GM19328 (cell line): ENCODE results near the gene ZNF771.

ENCODE experiments used
- ATAC-seq: cut with Tn5 transposase; IDR thresholded peaks from one replicate; pipeline ENCODE4 v1.9.1; 2021; ENCODE audit warnings: mild to moderate bottlenecking, moderate library complexity; ENCODE audit not compliant: unreplicated experiment

Gene ZNF771

DNA sequence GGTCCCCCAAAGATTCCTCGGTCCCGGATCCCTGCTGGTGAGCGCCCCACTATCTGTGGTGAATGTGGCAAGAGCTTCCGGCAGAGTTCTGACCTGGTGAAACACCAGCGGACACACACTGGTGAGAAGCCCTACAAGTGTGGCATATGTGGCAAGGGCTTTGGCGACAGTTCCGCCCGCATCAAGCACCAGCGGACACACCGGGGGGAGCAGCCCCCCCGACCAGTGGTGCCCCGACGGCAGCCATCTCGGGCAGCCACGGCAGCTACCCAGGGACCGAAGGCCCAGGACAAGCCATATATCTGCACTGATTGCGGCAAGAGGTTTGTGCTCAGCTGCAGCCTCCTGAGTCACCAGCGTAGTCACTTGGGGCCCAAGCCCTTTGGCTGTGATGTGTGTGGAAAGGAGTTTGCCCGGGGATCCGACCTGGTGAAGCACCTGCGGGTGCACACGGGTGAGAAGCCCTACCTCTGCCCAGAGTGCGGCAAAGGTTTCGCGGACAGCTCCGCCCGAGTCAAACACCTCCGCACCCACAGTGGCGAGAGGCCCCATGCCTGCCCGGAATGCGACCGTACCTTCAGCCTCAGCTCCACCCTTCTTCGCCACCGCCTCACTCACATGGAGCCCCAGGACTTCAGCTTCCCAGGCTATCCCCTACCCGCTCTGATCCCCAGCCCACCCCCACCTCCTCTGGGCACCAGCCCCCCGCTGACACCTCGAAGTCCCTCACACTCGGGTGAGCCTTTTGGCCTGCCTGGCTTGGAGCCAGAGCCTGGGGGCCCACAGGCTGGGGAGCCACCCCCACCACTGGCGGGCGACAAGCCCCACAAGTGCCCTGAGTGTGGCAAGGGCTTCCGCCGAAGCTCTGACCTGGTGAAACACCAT is 9.4 kb upstream of the ZNF771 start:
- ATAC-seq: no peak

DNA sequence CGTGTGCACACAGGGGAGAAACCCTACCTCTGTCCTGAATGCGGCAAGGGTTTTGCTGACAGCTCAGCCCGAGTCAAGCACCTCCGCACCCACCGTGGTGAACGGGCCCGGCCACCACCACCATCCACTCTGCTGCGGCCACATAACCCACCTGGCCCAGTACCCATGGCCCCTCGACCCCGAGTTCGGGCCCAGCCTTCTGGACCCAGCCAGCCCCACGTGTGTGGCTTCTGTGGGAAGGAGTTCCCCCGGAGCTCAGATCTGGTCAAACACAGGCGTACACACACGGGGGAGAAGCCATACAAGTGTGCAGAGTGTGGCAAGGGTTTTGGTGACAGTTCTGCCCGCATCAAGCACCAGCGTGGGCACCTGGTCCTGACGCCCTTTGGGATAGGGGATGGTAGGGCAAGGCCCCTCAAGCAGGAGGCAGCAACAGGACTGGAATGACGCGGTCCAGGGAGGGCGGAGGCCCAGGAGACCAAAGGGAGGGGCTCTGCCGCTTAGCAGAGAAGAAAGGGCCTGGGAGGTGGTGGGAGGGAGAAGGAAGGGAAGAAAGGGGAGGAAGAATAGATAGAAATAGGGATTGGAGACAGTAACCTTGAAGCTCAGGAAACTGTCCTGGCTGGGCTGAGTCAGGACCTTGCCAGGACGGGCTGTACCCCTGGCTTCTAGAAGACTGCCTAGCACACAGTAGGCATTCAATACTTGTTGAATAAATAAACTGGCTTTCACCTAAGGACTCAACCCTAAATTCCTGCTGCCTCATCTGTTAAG is 8.6 kb upstream of the ZNF771 start:
- ATAC-seq: no peak

GRCh38 chr16:30399435-30400186 is 7.8 kb upstream of the ZNF771 start:
- no peak for ATAC-seq

DNA sequence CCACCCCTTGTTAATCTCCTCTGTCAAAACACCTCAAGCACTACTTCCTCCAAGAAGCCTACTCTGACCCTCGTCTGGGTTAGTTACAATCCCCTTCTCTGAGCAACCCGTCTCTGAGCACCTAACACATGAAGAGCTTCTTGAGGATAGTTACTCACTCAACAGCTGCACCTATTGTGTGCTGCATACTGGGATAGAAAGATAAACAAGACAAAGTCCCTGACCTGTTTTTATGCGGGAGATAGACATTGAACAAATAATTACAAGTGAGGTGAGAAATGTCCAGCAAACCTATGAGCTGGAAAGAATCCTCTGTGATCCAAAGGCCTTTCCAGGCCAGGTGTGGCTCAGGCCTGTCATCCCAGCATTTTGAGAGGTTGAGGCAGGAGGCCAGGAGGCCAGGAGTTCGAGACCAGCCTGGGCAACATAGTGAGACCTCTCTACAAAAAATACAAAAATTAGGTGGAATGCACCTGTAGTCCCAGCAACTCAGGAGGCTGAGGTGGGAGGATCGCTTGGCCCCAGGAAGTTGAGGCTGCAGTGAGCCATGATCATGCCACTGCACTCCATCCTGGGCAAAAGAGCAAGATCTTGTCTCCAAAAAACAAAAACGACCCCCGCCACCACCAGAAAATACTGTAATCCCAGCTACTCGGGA is 5.5 kb upstream of the ZNF771 start:
- no peak for ATAC-seq

DNA sequence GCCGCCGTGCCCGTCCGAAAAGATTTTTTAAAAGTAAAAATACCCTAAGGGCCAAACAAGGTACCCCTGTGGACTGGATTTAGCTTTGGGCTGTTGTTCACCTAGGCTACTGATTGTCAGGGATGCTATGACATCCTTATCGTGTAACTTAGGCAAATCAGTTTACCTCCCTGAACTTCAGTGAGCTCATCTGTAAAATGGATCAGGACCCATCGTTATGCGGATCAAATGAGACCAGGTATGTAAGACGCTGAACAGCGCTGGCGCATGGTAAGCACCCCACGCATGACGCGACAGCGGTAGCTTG is 658 bp upstream of the ZNF771 start:
- ATAC-seq: peak; percentile 10

- no peak for ATAC-seq
These were observed 563 bp downstream of the ZNF771 start for GRCh38 chr16:30407804-30408534.

DNA sequence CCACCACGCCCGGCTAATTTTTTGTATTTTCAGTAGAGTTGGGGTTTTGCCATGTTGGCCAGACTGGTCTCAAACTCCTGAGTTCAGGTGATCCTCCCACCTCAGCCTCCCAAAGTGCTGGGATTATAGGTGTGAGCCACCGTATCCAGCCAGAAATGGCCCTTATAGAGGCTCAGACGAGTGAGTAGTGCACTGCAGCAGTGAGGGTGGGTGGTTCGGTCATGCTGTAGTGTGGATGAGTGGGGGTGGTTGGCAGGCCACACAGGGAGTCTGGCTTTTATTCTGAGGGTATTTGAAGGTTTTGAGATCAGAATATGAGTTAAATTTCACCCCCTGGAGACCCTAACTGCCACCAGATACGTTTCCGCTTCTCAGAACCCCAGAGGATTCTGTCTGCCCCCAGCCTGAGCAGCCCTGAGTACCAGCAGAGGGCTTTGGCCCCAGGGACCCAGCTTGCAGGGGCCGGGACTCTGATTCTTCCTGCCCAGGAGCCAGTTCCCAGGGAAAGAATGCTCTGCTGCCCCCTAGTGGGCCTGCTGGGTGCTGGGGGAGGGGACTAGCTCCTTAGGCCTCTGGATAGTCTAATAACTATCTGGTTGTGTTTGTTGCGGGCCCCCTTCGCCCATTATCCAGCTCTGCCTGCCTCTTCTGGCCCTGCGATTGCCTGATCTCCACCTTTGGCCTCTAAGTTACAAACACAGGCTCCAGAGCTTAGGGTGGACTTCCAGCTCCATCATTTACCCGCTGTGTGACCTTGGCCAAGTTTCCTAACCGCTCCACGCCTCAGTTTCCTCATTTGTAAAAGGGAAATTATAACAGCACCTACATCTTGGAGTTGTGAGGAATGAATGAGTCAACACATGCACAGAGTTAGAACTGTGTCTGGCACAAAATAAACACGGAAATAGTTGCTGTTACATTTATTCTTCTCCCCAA is 2.0 kb downstream of the ZNF771 start:
- ATAC-seq: no peak

DNA sequence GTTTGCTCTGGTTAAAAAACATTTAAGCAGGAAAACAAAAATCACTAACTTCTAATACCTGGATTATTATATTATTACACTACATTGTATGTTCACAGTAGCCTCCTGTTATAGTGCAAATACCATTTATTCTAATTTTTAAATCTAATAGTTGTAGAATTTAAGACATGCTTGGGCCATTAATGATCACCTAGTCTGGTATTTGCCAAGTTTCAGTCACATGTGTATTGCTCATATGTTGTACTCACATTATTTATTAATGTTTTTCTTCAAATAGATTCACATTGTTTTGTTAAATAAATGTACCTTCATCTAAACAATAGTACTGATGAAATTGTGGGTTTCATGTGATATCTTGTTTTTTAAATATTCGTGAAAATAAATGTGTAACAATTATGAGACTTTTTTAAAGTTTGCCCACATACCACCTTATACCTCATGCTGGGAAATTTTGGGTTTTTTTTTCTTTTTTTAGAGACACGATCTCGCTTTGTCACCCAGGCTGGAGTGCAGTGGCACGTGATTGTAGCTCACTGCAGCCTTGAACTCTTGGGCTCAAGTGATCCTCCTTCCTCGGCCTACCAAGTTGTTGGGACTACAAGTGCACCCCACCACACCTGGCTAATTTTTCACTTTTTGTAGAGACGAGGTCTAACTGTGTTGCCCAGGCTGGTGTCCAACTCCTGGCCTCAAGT is 5.9 kb downstream of the ZNF771 start:
- ATAC-seq: no peak

DNA sequence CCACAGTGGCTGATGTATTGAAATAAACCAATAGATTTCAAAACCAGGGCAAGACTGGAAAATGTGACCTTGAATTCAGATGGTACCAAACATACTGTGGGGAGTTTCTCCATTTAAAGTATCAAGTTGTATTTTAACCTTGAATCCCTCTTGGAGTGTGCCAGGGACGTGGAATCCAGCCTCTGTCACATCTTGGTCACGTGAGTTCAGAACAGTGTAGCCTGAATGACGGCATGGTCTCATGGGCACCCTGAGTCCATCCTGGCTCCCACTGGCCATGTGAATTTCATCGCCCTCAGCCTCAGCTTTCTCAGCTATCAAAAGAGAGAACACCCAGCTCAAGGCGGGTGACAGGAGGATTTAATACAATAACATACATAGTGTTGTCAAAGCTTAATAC is 6.8 kb downstream of the ZNF771 start:
- no peak for ATAC-seq

DNA sequence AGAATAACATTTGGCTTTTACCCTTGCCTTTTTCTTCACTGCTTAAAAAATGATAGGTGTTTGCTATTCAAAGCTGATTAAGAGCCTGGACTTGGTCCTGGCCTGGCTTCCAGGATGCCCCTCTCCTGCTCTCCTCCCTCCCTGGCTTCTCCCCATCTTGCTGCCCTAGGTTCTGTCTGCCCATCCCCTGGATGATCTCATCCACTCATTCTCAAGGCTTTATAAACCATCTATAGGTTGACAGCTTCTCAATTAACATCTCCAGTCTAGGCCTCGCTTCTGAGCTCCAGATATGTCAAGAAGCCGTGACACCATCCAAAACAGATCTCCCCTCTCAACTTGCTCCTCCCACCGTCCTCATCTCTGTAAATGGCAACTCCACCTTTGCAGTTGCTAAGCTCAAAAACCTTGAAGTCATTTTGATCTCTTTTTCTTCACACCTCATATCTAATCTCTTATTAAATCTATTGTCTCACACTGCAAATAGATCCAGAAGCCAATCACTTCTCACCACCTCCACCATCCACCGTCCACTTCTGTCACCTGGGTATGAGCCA is 8.7 kb downstream of the ZNF771 start:
- ATAC-seq: no peak

GRCh38 chr16:30416624-30417528 is 9.5 kb downstream of the ZNF771 start:
- ATAC-seq: no peak

- ATAC-seq: peak; percentile 74
These were observed 10.3 kb downstream of the ZNF771 start for GRCh38 chr16:30417529-30418349.

DNA sequence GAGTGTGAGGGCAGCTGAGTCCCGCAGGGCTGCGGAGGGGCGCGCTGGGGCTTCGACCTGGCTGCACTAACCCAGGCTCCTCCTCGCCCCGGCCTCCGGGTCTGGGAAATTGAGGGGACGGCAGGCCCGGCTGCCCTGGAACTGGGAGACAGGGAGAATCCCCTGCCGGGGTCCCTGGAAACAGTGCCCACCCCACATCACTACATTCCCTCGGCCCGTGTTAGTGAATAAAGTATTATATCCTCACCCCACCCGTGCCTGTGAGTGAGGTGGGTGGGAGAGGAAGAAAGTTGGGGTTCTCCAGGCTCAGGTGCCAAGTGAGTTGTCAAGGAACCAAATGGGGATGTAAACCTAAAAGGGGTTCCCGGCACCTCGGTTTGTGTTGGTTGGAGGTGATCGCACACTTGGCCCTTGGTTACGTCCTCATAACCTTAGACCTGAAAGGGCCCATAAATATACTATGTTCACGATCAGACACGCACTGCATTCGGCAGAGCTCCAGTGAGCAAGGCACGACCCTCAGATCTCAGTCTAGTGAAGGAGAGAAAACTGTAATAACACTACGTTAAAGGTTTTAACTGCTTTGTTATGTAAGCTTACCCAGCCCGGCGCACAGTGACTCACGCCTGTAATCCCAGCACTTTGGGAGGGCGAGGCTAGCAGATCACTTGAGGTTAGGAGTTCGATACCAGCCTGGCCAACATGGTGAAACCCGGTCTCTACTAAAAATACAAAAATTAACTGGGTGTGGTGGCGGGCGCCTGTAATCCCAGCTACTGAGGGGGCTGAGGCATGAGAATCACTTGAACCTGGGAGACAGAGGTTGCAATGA is 11.2 kb downstream of the ZNF771 start:
- no peak for ATAC-seq

DNA sequence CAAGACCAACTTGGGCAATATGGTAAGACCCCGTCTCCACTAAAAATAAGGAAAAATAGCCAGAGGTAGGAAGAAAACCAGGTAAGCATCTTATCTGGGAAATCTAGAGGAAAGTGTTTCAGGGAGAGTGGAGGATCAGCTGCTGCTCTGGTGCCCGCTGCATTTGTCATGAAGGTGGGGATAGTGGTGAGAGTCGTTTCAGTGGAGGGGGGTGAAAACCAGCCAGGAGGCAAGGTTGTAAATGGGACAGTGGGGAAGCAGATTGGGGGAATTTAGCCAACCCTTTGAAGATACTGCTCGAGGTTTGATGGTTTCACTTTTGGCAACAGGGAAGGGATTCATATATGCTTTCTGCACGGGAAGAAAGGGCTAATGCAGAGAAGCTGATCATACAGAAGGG is 13.6 kb downstream of the ZNF771 start:
- no peak for ATAC-seq

- no peak for ATAC-seq
These were observed 20.6 kb downstream of the ZNF771 start for GRCh38 chr16:30428055-30428454.

- no peak for ATAC-seq
These were observed 21.9 kb downstream of the ZNF771 start for GRCh38 chr16:30429418-30429677.
